COR-L47 (cell line): ENCODE results near the gene IL5.
"Not testable (repeated sequence)": the region's sequence is repeated elsewhere in the genome, so short reads cannot be mapped to it uniquely, and the experiment has no call there.

ENCODE experiments used
- DNase-seq: peaks from one replicate; lab custom pipeline; 2025; lab: John Stamatoyannopoulos, UW

The IL5 gene

DNA sequence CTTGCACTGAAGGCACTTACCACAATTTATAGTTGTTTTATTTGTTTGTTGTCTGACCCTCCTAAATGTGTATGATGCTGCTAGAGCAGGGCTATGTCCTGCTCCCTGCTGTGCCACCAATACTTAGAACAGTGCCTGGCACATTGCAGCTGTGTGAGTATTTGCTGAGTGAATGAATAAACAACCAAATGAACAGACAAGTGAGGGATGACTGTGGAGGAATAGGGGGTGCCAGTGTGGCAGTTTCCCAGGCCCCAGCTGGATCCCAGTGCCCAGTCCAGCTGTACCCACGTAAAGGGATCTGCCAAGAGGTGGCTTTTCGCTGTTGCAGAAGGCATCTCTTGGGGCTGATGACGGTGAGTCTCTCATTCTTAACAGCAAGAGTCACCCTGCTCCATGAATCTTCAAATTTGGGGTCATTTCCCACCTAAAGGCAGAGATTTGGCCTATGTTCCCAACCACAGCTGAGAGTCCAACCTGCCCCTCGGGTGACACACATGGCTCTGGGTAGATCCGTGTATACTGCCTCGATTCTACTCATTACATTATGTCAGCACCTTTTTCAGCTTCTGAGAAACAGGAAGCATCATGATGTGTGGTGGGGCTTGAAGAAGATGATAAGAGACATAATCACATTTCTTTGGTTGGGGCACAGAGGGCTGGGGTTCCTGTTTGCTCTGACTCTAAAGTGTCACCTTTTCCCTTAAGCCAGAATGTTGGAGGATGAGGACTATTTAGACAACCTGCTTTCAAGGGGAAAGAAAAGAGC, 14.3 kb downstream of the IL5 start:
- DNase-seq, result no peak

DNA sequence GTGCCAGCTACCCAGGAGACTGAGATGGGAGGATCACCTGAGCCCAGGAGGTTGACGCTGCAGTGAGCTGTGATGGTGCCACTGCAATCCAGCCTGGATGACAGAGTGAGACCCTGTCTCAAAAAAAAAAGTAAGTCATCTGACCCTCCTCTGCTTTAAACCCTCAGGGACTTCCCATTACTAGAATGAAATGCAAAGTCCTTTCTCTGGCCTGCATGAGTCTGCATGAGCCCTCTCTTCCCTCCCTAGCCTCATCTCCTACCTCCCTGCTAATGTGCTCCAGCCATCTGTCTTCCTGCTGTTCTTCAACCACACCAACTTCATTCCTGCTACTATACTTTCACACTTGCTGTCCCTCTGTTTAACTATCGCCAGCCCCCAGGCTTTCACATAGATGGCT, 15.3 kb downstream of the IL5 start:
- DNase-seq, result no peak

DNA sequence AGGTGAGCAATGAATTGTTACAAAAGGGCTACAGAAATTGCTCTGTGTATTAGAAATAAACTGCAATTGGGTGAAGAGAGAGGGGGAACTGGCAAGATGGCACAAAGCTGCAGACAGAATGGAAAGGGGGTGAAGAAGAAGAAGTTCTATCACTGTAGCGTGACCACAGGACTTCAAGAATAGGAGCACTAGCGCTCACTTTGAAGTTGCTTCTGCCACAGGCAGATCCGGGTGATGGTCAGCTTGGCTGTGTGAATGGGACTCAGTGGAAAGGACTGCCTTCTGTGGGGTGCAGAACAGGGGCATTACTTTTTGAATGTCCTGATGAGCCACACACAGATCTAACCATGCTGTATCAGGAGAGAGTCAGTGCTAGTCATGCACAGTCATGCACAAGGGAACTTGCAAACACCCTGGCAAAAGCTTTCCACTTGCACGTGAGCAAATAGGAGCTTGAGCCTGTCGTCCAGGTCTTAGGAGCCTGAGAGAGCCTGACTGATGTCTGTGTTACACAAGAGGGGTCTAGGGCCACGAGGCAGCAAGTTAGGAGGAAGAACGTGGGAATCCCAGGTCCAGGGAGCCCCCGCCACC, 16.3 kb downstream of the IL5 start:
- no peak for DNase-seq

DNA sequence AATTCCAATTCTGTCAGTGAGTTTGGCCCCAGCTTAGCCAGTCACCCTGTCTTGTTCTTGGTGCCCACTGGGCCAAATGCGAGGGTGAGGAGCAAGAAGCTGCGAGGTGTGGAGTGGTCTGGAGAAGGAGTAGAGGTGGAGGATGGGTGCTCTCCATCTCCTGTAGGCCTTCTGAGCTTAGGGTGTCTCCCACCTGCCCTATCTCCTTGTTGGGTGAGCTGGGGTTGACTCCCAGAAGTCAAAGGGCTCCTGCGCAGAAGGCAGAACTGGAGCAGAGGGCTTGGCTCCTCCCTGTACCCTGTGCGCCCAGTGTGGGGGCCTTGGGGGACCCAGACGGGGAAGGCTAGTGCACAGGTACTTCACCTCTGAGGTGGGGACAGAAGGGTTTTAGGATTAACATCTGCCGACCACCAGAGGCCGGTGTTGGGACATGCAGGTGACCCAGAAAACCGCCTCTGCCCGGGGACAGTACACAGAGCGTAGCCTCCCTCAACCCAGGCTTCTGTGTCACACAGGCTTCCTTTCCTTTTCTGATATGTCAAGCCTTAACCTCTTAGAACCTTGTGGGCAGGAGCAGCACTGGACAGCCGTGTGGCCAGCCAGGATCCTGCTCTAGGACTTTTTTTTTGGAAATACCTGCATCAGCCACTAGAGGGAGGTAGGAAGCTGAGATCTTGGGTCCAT, 16.9 kb downstream of the IL5 start:
- peak; percentile 52 for DNase-seq

- no peak for DNase-seq
Observed at GRCh38 chr5:132525299-132525724, 18.0 kb downstream of the IL5 start.

GRCh38 chr5:132524877-132525276, 18.4 kb downstream of the IL5 start:
- DNase-seq, result not testable (repeated sequence)

GRCh38 chr5:132522067-132522466, 21.3 kb downstream of the IL5 start:
- not testable (repeated sequence) for DNase-seq

GRCh38 chr5:132513618-132514336, 29.5 kb downstream of the IL5 start:
- DNase-seq, result not testable (repeated sequence)

DNA sequence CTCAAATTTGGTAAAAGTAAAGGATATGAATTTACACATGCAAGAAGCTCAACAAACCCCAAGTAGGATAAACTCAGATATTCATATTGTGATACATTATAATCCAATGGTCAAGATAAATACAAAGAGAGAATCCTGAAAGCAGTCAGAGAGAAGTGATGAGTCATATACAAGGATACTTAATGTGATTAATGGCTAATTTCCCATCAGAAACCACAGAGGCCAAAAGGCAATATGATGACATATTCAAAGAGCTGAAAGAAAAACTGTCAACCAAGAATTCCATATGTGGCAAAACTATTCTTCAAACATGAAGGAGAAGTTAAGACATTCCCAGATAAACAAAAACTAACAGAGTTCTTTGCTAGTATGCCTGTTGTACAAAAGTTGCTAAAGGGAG, 33.2 kb downstream of the IL5 start:
- no peak for DNase-seq

DNA sequence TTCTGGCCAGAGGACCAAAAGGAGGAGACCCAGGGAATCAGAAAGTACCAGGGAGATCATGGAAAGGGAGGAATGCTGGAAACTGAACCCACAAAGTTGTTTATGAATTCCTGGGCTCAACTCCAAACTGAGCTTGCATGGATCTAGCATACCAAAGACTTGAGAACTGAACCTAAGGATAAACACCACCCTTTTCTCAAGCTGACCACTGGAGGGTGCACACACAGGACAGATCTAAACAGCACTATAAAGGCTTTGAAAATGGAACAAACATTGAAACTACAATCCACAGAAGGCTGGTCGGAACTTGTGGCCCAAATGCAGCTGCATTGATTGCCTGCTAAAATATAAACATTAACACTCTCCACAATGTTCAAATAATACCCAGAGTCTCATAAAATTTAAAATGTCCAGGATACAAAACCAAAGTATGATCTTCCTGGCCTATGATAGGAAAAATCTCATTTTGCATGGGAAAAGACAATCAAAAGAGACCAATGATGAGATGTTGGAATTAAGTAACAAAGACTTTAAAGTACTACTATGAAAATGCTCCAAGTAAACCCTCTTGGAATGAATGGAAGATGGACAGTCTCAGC, 37.1 kb downstream of the IL5 start:
- no peak for DNase-seq

- no peak for DNase-seq
Observed at GRCh38 chr5:132505641-132506040, 37.7 kb downstream of the IL5 start.

- no peak for DNase-seq
Observed at GRCh38 chr5:132504746-132505145, 38.6 kb downstream of the IL5 start.

DNA sequence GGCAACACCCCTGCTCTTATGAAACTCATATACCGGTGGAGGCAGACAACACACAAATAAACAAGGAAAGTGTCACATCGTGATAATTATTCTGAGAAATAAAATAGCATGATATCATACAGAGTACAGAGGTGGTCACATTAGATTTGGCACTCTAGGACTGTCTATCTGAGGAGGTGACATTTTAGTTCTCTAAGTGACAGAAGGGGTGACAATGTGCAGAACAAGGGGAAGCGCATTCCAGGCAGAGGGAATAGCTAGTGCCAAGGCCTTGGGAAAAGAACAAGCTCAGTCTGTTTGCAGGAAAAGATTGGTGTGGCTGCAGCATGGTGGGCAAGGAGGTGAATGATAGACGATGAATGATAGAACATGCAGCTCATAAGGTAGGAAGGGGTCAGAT, 40.1 kb downstream of the IL5 start:
- DNase-seq, result no peak

- DNase-seq, result no peak
Observed at GRCh38 chr5:132501961-132502931, 41.1 kb downstream of the IL5 start.

DNA sequence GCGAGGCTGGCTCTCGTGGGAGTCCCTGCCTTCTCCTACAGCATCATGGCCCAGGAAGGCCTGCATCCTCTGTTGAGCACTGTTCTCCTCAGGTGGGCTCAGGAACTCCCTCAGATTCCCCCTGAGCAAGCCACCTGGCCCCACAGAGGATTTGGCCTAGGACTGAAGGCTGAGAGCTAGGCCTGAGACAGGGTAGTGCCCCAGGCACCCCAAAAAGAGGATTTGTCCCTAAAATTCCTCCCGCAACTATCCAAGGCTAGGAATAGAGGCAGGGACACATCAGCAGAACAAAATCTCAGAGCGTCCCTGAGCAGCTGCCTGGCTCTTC, 41.7 kb downstream of the IL5 start:
- DNase-seq, result no peak

DNA sequence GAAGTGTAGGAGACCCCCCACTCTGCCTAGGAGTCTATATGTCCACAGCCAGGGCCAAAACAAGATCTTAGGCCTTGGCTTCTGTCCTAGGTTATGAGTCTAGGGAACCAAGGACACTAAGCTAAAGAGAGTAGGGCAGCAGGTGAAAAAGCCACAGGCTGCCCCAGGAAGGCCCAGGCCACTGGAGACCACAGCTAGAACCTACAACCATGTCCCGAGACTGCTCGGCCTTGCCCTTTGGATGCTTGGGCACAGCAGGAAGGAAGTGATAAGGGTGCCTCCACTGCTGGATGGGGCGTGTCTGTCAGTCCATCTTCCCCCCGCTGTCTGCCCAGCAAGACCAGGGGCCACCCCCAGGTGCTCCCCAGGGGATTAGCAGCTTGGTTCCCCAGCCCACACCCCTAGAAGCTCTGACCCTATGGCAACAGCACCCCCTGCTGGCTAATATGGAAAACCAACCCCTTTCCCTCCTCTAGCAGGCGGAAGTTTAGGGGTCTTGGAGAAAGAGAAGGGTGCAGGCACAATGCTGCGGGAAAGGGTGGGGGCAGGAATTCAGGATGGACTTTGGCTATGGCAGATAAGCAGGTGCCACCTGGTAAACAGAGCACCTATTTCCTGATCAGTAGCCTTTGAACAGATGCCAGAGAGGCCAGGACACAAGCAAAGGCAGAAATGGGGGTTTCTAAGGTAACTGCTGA, 42.2 kb downstream of the IL5 start:
- peak; percentile 62 for DNase-seq

GRCh38 chr5:132500244-132500930, 42.9 kb downstream of the IL5 start:
- no peak for DNase-seq

GRCh38 chr5:132499440-132500243, 43.7 kb downstream of the IL5 start:
- no peak for DNase-seq

- DNase-seq, result no peak
Observed at GRCh38 chr5:132498686-132499271, 44.5 kb downstream of the IL5 start.
